ENCODE data around the gene NCMAP. TPM values are rescaled to one million over a fixed set of nuclear protein-coding genes. Genes with fewer than 3 reads are reported as not detected.

Gene NCMAP
- polyA plus RNA-seq, 1 of the 3 experiments (the other 2 are of a cell fraction), result not detected

DNA sequence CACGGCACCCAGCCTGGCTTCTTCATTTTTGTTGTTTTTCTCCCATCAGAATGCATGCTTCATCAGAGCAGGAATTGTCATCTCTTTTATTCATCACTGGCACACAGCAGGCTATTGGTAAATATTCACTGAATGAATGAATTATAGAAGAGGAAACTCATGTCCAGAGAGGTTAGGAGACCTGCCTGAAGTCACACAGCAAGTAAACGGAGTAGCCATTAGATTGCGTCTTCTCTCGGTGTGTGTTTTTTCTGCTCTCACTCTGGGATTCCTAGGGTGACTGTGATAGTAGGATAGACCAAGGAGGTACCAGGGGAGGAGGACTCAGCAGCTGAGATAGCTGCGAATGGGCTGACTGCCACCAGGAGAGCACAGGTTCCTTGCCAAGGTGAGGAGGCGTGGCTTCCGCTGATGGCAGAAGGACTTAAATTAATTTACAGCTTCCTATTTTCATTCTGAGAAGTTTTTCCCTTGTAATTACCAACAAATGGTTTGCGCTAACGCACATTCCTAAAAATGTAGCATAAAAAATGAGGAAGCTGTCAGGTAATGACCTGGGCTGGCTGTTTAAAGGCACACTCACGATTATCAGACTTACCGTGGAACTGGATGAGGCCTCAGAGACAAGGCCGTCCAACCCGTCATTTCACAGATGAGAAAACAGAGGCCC, 4.5 kb upstream of the NCMAP start:
- Histone ChIP-seq H3K9me3 (no peaks in the 10 kb centered on the region), H3K4me1 (ENCODE audit: control insufficient read depth in 1 of 2, insufficient read depth in 2 of 2, low read depth in 1 of 2, low read length in 1 of 2) (peaks cover 0 to 6% of the 10 kb centered on the region in 2 experiments; a peak in 1 of 4 replicates), H3K4me3 (ENCODE audit: low read depth in 2 of 2, low read length in 1 of 2) (no peak overlapping the region), H4K20me1 (ENCODE audit: insufficient read depth) (no peaks in the 10 kb centered on the region), H3K79me2 (ENCODE audit: insufficient read depth) (no peaks in the 10 kb centered on the region), H2AFZ (ENCODE audit: low read depth) (no peak overlapping the region), H3F3A (replicated peaks; ENCODE audit: insufficient read depth) (no peaks in the 10 kb centered on the region), H3K4me2 (no peak overlapping the region), H3K9me2 (no peaks in the 10 kb centered on the region), H3K27me3 (ENCODE audit: insufficient read depth) (peaks cover 7% of the 10 kb centered on the region; the same call in 1 of the 2 replicates), H3K9ac (no peak overlapping the region), H3K27ac (ENCODE audit: low read depth in 2 of 2, low read length in 1 of 2) (no peak overlapping the region), H3K36me3 (replicated peaks in 1 of 2; ENCODE audit: control insufficient read depth in 1 of 2, insufficient read depth in 2 of 2, low read length in 1 of 2) (no peaks in the 10 kb centered on the region)
- WGBS (ENCODE audit: low lambda C conversion rate), result 92% methylated on average over 13 of the region's 13 CpGs
- CTCF ChIA-PET, result no interaction called here
- TF ChIP-seq MEF2A (IDR thresholded peaks at IDR 0.05; ENCODE audit: borderline replicate concordance, low read depth), result no peak
- DNase-seq, result no peak
- POLR2A ChIA-PET, result no interaction called here

DNA sequence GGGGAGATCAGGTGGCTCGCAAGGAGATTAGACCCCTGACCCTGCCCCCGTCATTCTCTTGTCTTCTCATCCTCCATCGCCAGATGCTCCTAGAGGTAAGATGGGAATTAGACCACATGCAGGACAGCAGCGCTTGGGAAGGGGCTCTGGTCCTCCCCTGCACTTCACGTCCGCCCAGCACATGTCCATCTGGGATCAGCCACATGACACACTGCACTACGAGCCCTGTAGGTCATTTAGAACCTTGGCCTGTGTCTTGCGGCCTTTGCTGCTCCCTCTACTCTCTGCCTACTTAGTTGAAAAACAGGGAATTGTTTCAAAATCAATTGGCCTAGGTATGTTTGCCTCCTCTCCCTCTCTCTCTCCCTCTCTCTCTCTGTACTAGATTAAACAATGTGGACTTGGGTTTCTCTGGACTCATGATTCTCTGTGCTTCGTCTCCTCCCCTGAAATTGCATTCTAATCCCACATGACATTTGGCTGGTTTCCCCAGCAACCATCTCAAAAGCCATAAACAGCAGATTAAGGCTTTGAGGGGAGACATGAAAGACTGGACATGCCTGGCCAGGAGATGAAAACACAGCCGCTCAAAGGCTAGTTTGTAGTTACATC, 3.8 kb upstream of the NCMAP start:
- no peaks in the 10 kb centered on the region for H3K9me3 ChIP-seq
- H3K36me3 ChIP-seq (replicated peaks in 1 of 2; ENCODE audit: control insufficient read depth in 1 of 2, insufficient read depth in 2 of 2, low read length in 1 of 2), result no peaks in the 10 kb centered on the region
- 81% methylated on average over 10 of the region's 10 CpGs for WGBS (ENCODE audit: low lambda C conversion rate)
- H4K20me1 ChIP-seq (ENCODE audit: insufficient read depth), result no peaks in the 10 kb centered on the region
- H3K27ac ChIP-seq (ENCODE audit: low read depth in 2 of 2, low read length in 1 of 2), result no peak overlapping the region
- H3K4me2 ChIP-seq, result no peak overlapping the region
- H3K79me2 ChIP-seq (ENCODE audit: insufficient read depth), result no peaks in the 10 kb centered on the region
- TF ChIP-seq, protein P1, sequence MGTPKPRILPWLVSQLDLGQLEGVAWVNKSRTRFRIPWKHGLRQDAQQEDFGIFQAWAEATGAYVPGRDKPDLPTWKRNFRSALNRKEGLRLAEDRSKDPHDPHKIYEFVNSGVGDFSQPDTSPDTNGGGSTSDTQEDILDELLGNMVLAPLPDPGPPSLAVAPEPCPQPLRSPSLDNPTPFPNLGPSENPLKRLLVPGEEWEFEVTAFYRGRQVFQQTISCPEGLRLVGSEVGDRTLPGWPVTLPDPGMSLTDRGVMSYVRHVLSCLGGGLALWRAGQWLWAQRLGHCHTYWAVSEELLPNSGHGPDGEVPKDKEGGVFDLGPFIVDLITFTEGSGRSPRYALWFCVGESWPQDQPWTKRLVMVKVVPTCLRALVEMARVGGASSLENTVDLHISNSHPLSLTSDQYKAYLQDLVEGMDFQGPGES (IDR thresholded peaks at IDR 0.05; ENCODE audit: low read depth, low read length), result no peak
- H3K27me3 ChIP-seq (ENCODE audit: insufficient read depth), result peaks cover 7% of the 10 kb centered on the region; the same call in 1 of the 2 replicates
- POLR2A ChIA-PET, result no interaction called here
- no peak overlapping the region for H2AFZ ChIP-seq (ENCODE audit: low read depth)
- H3K4me1 ChIP-seq (ENCODE audit: control insufficient read depth in 1 of 2, insufficient read depth in 2 of 2, low read depth in 1 of 2, low read length in 1 of 2), result peaks cover 0 to 6% of the 10 kb centered on the region in 2 experiments; a peak in 1 of 4 replicates
- DNase-seq, result peak; percentile 58
- CTCF ChIA-PET, result no interaction called here
- H3K9me2 ChIP-seq, result no peaks in the 10 kb centered on the region
- H3K9ac ChIP-seq, result no peak overlapping the region
- no peaks in the 10 kb centered on the region for H3F3A ChIP-seq (replicated peaks; ENCODE audit: insufficient read depth)
- no peak overlapping the region for H3K4me3 ChIP-seq (ENCODE audit: low read depth in 2 of 2, low read length in 1 of 2)

DNA sequence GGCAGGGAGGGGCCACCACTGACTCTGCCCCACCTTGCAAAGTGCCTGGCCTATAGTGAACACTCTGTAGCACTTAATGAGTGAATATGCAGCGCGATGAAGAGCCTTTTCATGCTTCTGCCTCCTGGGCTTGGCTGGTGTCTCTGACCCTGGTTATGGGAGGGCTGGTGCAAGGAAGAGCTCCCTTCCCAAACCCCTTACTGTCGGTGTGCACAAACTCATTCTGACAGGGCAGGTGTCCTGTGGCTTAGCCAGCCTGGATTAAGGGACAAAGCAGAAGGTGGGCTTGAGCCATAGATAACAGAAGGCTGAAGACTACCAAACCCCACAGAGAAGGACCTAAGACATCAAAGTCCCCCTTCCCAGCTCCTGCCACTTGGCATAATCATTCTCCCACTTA, 2.0 kb upstream of the NCMAP start:
- Histone ChIP-seq H3K4me2 (no peak overlapping the region), H3K27me3 (ENCODE audit: insufficient read depth) (peaks cover 7% of the 10 kb centered on the region; the same call in 1 of the 2 replicates), H3F3A (replicated peaks; ENCODE audit: insufficient read depth) (peaks cover 5% of the 10 kb centered on the region), H3K4me1 (ENCODE audit: control insufficient read depth in 1 of 2, insufficient read depth in 2 of 2, low read depth in 1 of 2, low read length in 1 of 2) (peaks cover 5 to 12% of the 10 kb centered on the region in 2 experiments; a peak in 1 of 4 replicates), H3K9ac (no peak overlapping the region), H3K4me3 (ENCODE audit: low read depth in 2 of 2, low read length in 1 of 2) (no peak overlapping the region), H2AFZ (ENCODE audit: low read depth) (no peak overlapping the region), H3K9me3 (no peaks in the 10 kb centered on the region), H3K9me2 (no peaks in the 10 kb centered on the region), H3K27ac (ENCODE audit: low read depth in 2 of 2, low read length in 1 of 2) (no peak overlapping the region), H4K20me1 (ENCODE audit: insufficient read depth) (no peaks in the 10 kb centered on the region), H3K36me3 (replicated peaks in 1 of 2; ENCODE audit: control insufficient read depth in 1 of 2, insufficient read depth in 2 of 2, low read length in 1 of 2) (no peaks in the 10 kb centered on the region), H3K79me2 (ENCODE audit: insufficient read depth) (no peaks in the 10 kb centered on the region)
- 90% methylated on average over 3 of the region's 3 CpGs for WGBS (ENCODE audit: low lambda C conversion rate)
- DNase-seq, result no peak
- ChIA-PET CTCF (interaction anchor here (1.0 to 1.9 kb wide), 4 partner anchors 10 to 139 kb away, joined by 3 to 7 read pairs (median 4); partner anchors contain the start of gene NIPAL3), POLR2A (no interaction called here)
- TF ChIP-seq TCF12 (IDR thresholded peaks at IDR 0.05) (no peak), GABPA (IDR thresholded peaks at IDR 0.05; ENCODE audit: low read depth) (no peak), GATA2 (CRISPR knock-in tag; IDR thresholded peaks at IDR 0.05) (no peak), MAX (IDR thresholded peaks at IDR 0.05; ENCODE audit: low read depth) (no peak), EZH2phosphoT487 (IDR thresholded peaks at IDR 0.05; ENCODE audit: borderline replicate concordance, low read depth) (no peak), SIN3A (IDR thresholded peaks at IDR 0.05; ENCODE audit: borderline replicate concordance, low read depth, low read length) (no peak), SMC3 (IDR thresholded peaks at IDR 0.05; ENCODE audit: low read depth, low read length) (no peak), ELF1 (IDR thresholded peaks at IDR 0.05) (no peak), PBX3 (IDR thresholded peaks at IDR 0.05) (no peak), RFX5 (IDR thresholded peaks at IDR 0.05; ENCODE audit: low read length) (no peak), NFIC (IDR thresholded peaks at IDR 0.05; ENCODE audit: borderline replicate concordance) (no peak), EP300 (IDR thresholded peaks at IDR 0.05; ENCODE audit: borderline replicate concordance in 1 of 2, low read depth in 1 of 2, low read length in 1 of 2) (no peak), ZBTB33 (IDR thresholded peaks at IDR 0.05; ENCODE audit: borderline replicate concordance, low read depth) (no peak)
- TF ChIP-seq, protein P2, sequence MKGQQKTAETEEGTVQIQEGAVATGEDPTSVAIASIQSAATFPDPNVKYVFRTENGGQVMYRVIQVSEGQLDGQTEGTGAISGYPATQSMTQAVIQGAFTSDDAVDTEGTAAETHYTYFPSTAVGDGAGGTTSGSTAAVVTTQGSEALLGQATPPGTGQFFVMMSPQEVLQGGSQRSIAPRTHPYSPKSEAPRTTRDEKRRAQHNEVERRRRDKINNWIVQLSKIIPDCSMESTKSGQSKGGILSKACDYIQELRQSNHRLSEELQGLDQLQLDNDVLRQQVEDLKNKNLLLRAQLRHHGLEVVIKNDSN (IDR thresholded peaks at IDR 0.05; ENCODE audit: borderline replicate concordance, low read depth), result no peak

Data from SK-N-SH (cell line).